Hematopoietic multipotent progenitor cell treated with erythropoietin and hydrocortisone succinate and interleukin-3 and kit ligand, for 6 days (in vitro differentiated cells): Measurements from ENCODE around the gene C5.

Experiments used
- DNase-seq: peaks from one replicate; pipeline ENCODE4 v3.0.0-alpha.2; 2015

Gene C5

DNA sequence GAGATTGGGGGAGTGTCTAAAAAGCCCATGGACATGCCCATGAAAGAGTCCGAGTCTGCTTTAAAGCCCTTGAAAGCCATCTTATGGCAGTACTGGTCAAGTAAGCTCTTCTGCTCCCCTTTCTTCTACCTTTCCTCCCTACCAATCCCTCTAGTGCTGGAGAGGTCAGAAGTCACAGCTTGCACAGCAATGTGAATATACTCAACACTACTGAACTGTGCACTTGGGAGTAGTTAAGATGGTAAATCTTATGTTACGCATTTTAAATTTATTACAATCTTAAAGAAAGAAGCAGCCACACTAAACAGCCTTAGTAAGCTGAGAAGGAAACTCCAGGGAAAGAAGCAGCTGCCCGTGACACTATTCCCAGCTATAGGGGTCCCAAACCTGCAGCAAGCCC is 111.2 kb downstream of the C5 start:
- no peak for DNase-seq

DNA sequence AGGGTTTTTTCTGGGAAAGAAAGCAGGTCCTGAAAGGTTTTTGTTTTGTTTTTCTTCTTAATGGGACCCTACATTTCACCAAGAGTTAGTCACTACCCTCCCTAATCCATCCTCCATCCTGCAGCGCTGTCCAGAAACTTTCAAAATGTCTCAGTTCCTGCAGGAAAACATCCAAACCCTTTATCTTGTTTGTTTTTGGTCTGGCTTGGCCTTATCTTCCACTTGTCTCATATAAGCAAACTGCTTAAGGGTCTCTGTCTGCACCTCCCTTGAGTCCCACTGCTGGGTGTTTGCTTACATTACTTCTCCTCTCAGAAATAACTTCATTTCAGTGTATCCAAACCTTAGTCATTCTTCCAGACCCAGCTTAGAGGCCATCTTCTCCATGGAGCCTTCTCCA is 112.5 kb downstream of the C5 start:
- DNase-seq: no peak

DNA sequence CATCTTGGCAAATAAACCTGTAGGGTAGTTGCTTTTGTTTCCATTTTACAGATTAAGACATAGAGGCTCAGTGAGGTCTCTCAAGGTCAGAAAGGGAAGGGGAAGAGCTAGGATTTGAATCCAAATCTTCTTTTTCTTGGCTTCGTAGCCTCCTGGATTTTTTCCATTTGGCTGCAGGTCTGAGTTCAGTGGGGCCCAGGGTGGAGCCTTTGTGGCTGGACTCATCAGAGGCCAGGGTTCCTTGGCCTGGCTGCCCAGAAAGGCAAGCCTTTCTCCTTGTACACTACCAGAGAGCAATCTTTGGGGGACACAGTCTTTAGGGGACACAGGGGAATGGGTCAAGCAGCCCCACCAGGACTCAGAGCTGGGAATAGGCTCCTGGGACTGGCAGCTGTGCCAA is 112.9 kb downstream of the C5 start:
- no peak for DNase-seq

DNA sequence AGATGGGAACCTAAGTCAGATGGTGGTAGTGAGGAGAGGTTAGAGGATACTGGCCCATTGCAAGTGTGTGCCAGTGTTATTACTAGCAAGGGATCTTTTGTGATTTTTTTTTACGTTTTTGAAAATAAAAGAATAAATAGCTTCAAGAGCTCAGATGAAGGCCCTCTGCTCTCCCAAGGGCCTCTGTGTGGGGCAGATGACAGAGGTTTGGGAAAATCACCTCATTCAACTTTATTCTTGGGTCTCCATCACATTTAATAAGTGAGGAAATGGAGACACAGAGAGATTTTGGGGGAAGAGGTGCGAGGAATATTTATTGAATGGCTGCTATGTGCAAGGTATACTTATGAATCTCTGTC is 113.3 kb downstream of the C5 start:
- DNase-seq: no peak

DNA sequence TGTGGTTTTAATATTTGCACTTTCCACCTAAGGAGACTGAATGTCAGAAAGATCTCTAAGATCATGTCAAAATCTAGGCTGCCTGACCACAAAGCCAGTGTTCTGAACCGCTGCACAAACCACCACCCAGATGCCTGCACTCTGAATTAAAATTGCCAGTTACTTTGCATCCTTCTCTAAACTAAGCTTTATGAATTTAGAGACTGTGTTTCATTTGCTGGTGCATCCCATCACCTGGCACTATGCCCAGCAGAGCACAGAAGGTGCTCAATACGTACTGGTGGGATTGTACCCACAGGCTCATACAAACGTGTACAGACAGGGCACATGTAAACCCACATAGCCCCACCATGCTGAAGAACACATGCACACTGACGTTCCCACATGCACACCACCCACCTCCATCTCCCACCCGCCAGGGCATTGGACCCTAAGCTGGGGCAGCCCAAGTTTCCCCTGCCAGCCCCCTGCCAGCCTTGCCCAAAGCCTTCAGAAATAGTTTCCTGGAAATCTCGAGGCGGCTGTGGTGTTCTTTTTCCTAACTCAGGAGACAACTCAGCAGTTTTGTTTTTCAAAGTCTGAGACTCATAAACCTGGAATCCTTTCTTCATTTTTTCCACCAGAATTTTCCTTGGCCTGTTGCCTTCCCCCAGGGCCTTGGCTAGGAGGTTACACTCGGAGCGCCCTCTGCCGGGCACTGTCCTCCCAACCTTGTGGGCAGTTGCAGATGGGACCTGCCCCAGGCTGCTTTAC is 113.9 kb downstream of the C5 start:
- DNase-seq: peak; percentile 93

DNA sequence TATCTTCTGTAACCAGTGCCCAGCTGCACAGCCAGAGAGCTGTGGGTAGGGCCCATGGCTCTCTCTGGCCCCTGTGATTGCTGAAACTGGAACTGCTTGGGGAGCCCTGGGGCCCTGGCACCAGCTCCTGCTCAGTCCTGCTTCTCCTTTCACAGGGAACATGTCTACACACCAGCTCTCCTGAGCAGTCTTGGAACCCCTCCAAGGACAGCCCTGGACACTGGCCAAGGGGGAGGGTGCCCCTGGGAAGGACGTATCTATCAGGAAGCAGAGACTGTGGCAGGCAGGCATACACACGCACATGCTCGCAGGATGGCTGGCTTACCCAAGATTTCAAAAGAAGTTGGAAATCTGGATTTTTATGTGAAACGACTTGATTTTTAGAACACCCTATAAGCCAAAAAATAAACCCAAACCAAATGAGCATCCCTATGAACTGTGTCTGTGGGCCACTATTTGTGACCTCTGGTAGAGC is 114.7 kb downstream of the C5 start:
- DNase-seq: peak; percentile 94

DNA sequence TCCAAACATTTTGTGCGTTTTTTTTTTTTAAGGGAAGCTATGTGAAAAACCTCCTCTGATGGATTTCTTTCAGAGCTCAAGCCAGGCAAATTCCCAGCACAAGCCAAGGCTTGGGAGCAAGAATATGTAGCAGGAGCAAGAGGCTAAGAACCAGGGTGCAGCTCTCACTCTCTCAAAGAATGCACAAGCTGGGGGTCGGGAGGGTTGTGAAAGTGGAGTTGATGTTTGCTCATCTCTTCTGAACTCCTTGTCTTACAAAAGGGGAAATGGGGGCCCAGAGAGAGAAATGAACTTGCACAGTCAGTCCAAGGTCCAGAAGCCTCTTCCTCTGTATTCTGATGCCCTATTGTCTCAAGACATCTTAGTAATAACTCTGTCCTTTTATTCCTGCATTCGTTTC is 115.8 kb downstream of the C5 start:
- DNase-seq: peak; percentile 51

DNA sequence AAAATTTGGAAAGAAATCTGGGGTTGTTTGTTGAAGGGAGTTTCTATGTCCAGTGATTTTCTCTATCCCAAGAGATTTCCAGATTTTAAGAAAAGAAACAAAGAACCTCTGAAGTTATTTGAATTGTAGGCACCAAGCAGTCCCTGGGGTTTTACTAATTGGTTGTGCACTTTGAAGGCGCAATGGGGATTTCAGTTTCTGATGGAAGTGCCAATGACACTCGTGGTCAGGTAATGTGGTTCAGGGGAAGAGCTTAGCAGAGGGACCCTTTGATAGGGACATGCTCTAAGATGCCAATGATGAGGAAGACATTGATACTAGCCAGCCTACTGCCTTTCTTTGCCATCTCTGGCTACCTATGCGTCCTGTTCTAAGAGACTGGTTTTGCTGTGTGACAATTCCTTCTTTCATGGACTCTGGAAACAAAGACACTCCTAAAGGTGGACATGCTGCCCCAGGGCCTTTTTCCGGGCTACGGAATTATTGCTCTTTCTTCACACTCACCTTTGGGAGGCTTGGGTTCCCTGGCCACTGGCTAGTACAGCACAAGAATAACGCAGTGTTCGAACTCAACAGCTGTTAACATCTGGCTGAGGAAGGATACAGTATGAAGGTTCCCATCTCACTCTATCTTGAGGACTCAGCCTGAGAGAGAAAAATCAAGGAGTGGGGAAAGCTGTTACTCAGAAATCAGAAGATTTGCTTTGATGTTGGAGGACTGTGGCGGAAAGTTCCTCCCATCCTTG is 116.6 kb downstream of the C5 start:
- no peak for DNase-seq

DNA sequence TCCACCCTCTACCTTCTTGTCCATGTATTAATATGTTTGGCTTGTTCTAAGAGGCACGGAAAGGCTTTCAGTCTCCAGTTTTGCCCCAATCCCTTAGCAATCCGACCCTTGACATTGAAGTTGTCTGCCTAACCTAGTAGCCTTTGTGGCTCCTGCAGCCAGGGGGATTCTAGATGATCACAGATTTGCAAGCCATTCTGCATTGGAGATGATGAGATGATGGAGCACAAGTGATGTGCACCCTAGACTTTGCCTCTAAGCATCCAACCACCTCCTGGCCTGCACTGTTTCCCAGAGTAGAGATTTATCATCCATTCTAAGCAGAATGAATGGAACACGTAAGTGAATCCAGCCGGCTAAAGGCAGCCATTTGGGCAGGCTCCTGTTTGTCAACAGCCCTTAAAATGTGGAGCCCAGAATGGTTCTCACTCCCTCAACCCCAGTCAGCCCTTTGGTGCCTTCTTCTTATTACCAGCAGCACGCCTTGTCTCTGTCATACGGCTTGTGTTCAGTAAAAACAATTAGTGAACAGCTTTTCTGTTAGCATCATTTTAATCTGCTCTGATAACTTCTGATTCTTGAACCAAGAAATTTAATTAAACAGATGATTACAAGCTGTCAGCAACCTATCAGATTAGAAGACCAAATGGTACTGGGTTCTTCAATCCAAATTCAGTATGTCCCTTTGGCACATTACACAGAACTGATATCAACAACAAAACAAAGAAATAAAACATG is 117.8 kb downstream of the C5 start:
- DNase-seq: no peak

DNA sequence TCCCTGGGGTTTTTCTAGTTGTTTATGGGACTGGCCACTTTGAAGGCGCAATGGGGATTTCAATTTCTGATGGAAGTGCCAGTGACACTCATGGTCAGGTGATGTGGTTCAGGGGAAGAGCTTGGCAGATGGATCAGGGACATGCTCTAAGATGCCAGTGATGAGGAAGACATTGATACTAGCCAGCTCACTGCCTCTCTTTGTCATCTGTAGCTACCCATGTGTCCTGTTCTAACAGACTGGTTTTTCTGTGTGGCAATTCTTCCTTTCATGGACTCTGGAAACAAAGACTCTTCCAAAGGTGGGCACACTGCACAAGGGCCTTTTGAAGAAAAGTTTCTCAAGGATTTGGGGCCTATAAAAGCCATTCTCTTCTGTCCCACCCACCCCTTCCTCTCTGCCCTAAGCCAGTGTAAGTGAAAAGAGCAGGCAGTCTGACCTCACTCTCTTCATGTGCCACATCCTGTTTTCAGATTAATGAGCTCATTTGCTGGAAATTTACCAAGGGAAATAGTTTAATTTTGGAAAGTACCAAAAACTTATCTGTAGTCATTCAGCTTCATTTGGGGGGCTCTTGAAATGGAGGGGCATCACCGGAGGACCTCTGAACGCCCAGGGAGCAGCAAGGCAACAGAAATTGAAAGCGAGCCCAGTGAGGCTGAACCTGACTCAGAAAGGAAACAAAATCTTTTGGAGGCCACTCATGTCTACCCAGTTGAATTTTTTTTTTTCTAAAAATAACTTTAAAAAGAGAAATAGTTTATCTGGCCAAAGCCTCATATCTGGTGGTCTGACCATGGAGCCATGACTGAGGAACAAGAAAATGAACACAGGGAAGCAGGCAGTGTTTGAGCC is 118.6 kb downstream of the C5 start:
- DNase-seq: peak; percentile 63

DNA sequence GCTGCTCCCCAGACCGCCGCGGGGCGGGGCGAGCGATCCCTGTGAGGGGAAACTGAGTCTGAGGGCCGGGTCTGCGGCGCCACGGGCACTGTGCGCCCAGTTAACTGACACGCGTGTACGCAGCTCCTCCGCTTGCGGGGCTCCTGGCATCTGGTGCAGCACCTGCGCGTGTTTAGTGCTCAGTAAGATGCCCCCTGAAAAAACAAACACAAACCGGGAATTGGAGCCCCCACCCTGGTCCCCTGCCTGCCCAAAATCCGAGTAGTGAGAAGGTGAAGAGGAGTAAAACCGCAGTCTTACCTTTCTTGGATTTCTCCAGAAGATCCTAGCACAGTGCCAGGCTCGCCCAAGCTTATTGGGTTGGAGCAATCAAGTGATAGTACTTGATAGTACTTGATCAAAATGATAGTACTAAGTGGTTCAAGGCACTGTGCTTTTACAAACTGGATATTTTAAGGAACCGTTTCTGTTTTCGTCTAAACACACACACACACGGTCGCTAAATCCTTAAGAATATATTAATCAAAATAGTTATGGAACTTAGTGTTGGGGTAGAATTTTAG is 120.8 kb downstream of the C5 start:
- DNase-seq: no peak

DNA sequence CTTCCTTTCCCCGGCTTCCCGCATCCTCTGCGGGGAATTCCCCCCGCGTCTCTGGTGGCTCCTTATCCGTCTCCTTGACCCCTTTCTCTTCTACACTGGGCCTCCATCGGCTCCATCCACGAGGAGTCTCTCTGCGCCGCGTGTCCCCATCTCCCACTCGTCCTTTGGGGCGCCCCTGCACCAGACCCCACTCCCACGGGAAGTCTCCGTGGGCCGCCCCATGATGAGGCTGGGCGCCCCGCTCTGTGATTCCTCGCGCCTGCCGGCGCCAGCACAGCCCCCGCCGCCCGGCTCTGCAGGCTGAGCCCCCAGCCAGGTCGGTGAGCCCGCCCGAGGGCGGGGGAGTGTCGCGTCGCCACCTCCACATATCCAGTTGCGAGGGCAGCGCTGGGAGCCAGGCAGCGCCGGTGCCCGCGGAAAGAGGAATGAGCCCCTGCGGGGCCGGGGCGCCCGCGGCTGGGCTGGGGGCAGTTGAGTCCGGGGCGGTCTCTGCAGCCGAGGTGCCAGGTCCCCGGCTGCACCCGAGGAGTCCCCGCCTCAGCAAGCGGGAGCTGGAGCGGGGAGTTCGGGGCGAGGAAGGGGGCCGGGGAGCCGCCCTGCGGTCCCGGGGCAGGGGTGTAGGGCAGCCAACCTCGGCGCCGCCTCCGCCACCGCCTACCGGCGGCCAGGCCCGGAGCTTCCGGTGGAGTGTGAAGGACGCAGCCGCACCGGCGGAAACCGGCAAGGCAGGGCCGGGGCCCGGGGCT is 121.4 kb downstream of the C5 start:
- peak; percentile 73 for DNase-seq

DNA sequence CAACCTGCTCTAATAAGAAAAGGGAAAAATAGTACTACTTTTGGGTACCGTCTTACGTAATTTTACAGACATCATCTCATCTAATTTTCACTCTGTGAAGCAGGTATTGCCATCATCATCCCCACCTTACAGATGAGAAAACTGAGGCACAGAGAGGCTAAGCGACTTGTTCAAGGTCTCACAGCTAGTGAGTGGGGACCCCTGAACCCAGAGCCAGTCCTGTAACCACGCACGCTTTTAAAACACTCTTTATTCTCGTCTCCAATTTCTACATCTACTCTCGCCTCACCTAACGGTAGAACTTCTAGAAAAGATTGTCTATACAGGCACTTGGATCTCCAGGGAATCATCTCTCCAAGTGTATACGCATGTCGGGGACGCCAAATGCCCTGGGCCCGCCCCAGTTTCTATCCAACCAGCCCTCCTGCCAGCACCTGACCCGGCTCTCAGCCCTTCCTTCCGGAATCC is 122.0 kb downstream of the C5 start:
- no peak for DNase-seq

DNA sequence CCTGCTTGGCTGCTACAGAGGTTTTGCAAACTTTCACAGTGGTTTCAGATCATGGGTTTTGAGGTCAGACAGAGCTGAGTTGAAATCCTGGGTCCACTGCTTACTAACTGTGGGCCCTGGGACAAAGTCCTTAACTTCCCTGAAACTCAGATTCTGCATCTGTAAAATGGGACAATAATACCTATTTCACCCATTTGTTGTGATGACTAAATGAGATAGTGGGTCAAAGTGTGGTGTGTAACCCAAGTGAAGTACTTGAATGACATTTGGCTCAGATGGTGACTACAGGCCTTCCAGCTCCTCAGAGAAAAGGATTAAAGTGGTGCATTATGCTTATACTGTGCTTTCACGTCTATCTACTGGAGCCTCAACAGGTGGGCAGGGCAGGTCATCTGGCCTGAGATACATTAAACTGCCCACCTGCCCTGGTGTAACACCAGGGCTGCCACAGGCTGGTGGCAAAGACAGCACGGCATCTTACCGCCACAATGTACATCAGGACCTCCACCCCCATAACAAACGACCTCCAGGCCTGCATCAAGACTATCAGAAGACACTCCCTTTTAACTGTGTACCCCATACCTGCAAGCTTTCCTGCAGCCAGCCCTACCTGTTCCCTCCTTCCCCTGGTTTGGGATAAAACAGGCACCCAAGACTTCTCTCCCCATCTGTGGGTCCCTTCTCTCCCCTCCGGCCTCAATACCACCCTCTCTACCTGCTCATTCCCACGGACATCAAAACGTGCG is 122.6 kb downstream of the C5 start:
- no peak for DNase-seq

DNA sequence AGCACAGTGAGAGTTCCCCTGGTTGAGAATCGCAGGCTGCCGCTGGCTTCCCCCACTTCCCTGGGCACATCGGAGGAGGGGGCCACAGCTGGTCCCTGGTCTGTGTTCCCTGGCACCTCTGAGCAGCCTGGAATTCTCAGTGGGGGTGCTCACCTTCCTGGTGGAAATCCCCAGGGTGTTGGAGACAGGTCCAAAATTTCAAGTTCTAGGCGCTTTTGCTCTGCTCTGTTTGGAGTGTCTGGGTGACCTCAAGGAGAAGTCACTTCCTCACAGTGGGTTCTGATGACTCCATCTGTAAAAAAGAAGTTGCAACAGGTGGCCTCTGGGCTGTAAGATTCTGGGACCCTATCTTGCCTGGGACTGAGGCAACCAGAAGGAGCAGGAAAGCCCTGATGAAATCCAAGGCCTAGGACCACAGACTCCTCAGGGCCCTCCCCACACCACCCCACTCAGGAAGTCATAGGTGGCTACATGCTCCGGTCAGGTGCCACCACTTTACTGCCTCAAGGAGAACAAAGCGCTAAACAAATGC is 123.6 kb downstream of the C5 start, which contains the start of gene TRAF1:
Gene TRAF1, minus strand, starts transcription at position 400 of the 532 bp plus-strand sequence. CDS start 721 bp downstream, outside the sequence.
- DNase-seq: peak; percentile 42

DNA sequence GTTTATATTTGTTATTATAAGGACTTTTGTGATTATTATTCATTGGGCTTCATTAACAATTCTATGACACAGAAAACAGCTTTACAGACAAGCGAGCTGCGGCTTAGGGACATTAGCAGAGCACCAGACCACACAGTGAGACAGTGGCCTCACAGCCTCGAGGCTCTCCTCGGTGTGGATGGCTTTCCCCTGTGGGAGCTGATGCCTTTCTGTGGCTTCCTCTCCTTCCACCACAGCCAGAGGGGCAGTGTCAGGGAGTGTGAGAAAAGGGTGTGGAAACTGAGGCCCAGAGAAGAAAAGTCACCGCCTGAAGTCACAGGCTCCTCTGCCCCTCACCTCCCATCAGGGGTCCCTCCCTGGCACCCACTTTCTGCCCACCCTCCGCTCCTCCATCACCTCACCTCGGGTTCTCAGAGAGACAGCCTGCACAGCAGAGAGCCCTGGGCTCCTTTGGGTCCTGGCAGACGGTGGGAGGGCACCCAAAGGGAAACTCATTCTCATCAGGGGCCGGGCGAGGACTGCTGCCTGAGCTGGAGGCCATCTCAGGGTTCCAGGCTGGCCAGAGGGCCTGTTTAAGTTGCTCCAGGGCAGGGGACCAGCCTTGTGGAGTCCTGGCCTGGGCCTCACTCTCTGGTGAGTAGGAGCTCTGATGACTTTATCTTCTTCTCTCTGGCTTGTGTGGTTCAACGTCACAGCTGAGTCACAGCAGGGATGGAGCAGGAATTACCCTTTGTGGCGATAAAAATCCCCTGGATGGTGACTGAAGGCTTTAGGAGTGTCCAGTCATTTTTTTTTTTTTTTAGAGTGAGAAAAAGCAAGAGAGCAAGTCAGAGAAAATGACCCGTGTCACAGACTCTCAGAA is 124.3 kb downstream of the C5 start:
- DNase-seq: no peak

DNA sequence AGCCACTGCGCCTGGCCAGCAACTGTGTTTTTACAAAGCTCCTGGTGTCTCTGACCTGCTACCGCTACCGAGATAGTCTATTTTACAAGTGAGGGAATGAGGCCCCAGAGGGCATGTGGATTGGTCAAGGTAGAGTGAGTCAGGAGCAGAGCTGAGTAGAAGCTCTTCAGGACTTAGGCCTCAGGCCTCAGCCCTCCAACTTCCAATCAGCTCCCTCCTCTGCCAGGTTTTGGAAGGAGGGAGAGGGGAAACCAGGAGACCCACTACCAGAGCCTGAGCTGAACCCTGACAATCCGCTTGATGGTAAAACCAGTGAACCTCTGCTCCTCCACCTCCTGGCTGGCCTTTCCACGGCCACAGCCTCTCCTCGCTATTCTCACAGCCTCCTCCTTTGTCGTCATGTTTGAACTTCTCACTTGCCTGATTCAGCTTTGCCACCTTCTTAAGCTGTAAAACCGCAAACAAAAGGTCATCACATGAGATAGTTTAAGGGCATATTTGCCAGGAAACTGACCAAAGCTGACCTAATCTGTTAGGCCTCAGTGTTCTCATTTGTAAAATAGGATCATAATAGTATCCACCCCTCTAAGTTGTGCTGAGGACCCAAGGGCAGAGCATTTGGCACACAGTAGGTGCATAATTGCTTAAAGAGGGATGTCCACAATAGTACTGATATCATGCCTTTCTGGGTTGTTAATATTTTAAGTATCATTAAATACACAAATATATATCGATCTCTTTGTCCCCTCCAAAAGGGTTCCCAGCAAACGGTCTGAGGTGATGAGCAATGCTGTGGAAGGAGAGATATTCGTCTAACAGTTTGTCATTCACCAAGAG is 125.2 kb downstream of the C5 start:
- no peak for DNase-seq

DNA sequence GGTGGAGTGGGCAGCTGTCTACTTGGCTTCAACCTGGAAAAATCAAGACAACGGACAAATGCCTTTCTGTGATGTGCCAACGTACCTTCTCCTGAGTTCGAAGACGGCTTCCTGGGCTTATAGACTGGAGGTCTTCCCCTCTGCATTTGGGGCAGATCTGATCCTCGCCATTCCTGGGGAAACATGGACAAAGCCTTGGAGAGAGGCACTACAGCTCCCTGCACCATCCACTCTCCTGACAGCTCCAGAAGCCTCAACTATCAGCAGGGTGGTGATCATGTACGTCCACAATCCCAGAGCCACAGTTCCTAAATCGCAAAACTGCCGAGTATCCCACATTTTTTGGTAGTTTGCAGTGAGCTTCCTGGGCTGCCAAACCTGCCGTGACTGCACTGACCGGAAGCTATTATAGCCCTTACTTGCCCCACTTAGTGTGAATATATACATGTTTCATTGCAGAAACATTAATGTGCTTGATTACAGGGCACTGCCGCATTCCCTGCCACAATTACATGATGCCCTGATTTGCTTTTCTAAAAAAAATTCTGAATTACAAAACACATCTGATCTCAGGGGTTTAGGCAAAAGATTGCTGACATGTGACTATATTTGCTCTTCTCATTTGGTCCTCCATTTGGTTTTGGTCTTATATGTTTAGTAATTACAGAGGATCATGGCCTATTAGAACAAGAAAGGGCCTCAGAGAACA is 126.3 kb downstream of the C5 start:
- no peak for DNase-seq
